ENCODE measurements around the gene EML3.
"Not testable (repeated sequence)": the region's sequence is repeated elsewhere in the genome, so short reads cannot be mapped to it uniquely, and the experiment has no call there.

EML3 gene

DNA sequence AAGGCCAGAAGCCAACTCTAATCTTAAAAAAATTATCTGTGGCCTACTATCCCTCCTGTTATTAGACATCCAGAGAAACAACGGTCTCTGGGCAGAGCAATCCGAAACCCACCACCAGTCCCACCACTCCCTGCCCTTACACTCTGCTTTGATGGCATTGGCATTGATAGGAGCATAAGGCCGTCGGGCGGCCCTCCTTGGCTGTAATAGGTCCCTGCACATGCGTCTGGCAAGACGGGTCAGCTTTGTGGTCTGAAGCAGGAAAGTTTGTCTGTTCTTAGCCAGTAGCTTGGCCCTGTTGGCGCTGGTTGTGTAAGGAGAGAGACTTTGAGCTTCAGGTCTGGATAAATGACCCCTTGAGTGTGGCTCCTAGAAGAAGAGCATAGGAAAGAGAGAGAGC lies 17.5 kb downstream of the EML3 start:
- no peak overlapping the region for H3K27ac ChIP-seq
- DNase-seq (ENCODE audit: low read depth, low spot score) = no peak
- no peak overlapping the region for H3K9ac ChIP-seq (ENCODE audit: insufficient read length)
- no peaks in the 10 kb centered on the region for H3K9me3 ChIP-seq (ENCODE audit: low read depth, low read length)
- peaks cover 73% of the 10 kb centered on the region for H3K36me3 ChIP-seq (ENCODE audit: insufficient read depth, low read length)
- no peak overlapping the region for H3K4me3 ChIP-seq
- TF ChIP-seq FOXP2 (optimal IDR thresholded peaks at IDR 0.05; ENCODE audit: control extremely low read depth, extremely low read length, insufficient read depth) (no peak), EZH2 (IDR thresholded peaks at IDR 0.05) (no peak), POLR2AphosphoS5 (IDR thresholded peaks at IDR 0.05; ENCODE audit: borderline replicate concordance, low read depth, low read length) (no peak)

DNA sequence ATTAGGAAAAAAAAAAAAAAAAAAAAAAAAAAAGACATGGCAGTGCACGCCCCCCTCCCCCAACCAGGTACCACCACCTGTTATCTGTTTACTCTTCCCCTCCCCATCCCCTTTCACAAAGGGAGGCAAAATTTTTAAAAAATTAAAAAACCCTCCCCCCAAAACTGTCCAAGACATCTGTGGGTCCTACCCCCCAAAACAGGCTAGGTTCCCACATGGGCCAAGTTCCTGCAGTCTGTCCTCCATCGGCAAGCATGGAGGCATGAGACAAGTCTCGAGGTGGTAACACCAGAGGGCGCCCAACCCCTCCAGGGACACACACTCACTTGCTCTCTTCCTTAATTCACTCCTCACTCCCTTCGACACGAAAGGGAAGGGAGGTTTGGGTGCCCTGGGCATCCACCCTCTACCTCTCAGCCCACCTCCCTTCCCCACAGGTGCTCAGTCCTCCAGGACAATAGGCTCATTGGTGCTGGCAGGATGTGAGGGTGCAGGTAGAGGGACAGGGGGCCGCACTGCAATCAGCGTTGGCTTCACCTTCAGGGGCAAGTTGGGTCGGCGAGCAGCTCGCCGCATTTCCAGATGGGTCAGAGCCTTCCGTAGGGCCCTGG lies 19.0 kb downstream of the EML3 start:
- H3K36me3 ChIP-seq (ENCODE audit: insufficient read depth, low read length) = peaks cover 63% of the 10 kb centered on the region
- no peak overlapping the region for H3K4me3 ChIP-seq
- no peak for DNase-seq (ENCODE audit: low read depth, low spot score)
- no peak for TF ChIP-seq FOXP2 (optimal IDR thresholded peaks at IDR 0.05; ENCODE audit: control extremely low read depth, extremely low read length, insufficient read depth)
- no peak for TF ChIP-seq EZH2 (IDR thresholded peaks at IDR 0.05)
- no peak for TF ChIP-seq POLR2AphosphoS5 (IDR thresholded peaks at IDR 0.05; ENCODE audit: borderline replicate concordance, low read depth, low read length)
- no peaks in the 10 kb centered on the region for H3K9me3 ChIP-seq (ENCODE audit: low read depth, low read length)
- H3K27ac ChIP-seq = no peak overlapping the region
- H3K9ac ChIP-seq (ENCODE audit: insufficient read length) = no peak overlapping the region

DNA sequence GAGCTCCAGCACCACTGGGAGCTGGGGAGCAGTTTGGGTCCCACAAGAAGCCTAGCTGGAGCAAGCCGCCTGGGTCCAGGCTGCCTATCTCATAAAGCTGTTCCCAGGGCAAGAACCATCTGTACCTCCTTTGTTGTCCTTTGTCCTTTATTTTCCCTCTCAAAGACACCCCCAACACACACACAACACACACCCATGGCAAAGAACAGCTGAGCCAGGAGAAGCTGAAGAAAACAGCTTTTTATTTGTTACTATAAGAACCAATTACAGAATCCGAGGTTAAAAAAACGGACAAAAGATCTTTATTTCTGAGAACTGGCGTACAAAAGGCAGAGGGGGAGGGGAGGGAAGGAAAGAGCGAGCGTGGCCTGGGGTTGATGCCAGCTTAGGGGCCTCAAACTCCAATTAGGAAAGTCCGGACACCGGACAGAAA lies 19.6 kb downstream of the EML3 start:
- no peak for DNase-seq (ENCODE audit: low read depth, low spot score)
- Histone ChIP-seq H3K4me3 (no peak overlapping the region), H3K9me3 (ENCODE audit: low read depth, low read length) (no peaks in the 10 kb centered on the region), H3K36me3 (ENCODE audit: insufficient read depth, low read length) (peaks cover 61% of the 10 kb centered on the region), H3K27ac (0 out of 2 replicates have a peak overlapping the region, but pooled peaks have one; percentile 77), H3K9ac (ENCODE audit: insufficient read length) (no peak overlapping the region)
- TF ChIP-seq POLR2AphosphoS5 (IDR thresholded peaks at IDR 0.05; ENCODE audit: borderline replicate concordance, low read depth, low read length) (no peak), EZH2 (IDR thresholded peaks at IDR 0.05) (no peak), FOXP2 (optimal IDR thresholded peaks at IDR 0.05; ENCODE audit: control extremely low read depth, extremely low read length, insufficient read depth) (no peak)

DNA sequence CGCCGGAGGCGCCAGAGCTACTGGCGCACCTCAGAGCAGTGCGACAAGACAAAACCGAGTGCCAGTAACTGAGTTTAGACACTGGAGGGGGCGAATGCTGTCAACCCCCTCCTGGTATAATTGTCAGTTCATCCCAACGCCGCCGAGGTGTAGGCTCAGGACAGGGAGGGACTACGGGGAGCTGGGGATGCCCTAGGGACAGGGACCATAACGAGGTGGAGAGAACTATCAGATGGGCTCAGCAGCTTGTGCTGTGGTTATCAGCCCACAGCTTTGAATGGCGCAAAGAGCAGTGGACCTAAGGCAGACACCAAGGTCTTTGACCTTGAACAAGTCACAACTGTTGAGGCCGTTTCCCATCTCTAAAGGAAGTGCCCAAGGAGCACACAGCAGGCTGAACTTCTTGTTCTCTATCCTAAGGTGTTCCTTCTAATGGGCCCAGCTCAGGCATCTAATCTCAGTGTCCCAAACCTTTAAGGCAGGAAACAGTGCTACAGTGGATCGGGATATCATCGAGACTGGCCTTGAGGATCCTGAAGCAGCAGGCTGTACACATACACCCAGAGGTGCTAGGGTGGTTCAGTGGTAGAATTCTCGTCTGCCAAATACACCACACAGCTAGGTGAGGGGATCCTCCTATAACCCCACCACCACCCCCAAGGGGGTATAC lies 20.3 kb downstream of the EML3 start:
- H3K9ac ChIP-seq (ENCODE audit: insufficient read length) = peak overlapping the region; percentile 76
- peak overlapping the region; percentile 90 for H3K4me3 ChIP-seq
- no peaks in the 10 kb centered on the region for H3K9me3 ChIP-seq (ENCODE audit: low read depth, low read length)
- H3K36me3 ChIP-seq (ENCODE audit: insufficient read depth, low read length) = peaks cover 61% of the 10 kb centered on the region
- DNase-seq (ENCODE audit: low read depth, low spot score) = no peak
- no peak for TF ChIP-seq FOXP2 (optimal IDR thresholded peaks at IDR 0.05; ENCODE audit: control extremely low read depth, extremely low read length, insufficient read depth)
- no peak for TF ChIP-seq EZH2 (IDR thresholded peaks at IDR 0.05)
- no peak for TF ChIP-seq POLR2AphosphoS5 (IDR thresholded peaks at IDR 0.05; ENCODE audit: borderline replicate concordance, low read depth, low read length)
- peak overlapping the region; percentile 77 for H3K27ac ChIP-seq

DNA sequence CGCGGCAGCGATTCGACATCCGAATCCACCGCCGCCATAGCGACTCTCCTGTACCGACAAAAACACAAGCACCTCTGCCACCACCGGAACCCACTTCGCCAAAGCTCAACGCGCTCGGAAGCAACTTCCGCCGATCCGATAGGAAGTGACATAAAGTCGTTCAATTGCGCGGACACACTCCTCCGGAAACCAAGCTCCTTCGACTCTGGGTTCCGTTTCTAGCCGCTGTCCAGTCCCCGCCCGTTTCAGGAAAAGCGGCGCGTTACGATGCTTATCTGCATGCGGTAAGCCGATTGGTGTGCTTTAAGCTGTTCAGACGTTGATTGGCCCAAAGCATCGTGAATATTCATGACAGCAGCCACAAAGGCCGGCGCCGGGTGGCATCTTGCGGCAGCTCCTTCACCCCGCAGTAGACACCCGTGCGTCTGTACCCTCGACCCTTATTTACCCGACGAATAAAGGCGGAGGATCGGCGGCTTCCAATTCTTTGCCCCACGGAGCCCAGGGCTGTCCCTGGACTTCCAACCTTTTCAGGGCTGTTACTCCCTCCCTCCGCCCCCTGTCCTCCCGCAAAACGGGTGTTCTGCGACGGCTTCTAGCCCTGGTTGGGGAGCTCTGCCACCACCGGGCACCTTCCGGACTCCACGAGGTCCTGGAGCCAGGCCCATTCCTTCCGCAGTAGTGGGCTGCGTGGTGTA lies 21.0 kb downstream of the EML3 start, which contains the start of gene TUT1:
Gene TUT1, minus strand, starts transcription at position 76 of the 698 bp plus-strand sequence. Its CDS starts 38 bp downstream, at position 38.
- Histone ChIP-seq H3K36me3 (ENCODE audit: insufficient read depth, low read length) (peaks cover 55% of the 10 kb centered on the region), H3K4me3 (peak within 1 kb of the TSS; percentile 90), H3K9me3 (ENCODE audit: low read depth, low read length) (no peaks in the 10 kb centered on the region), H3K27ac (peak within 1 kb of the TSS; percentile 89), H3K9ac (ENCODE audit: insufficient read length) (peak within 1 kb of the TSS; percentile 94)
- peak; percentile 77 for TF ChIP-seq FOXP2 (optimal IDR thresholded peaks at IDR 0.05; ENCODE audit: control extremely low read depth, extremely low read length, insufficient read depth)
- peak; percentile 98 for TF ChIP-seq POLR2AphosphoS5 (IDR thresholded peaks at IDR 0.05; ENCODE audit: borderline replicate concordance, low read depth, low read length)
- TF ChIP-seq EZH2 (IDR thresholded peaks at IDR 0.05) = no peak
- DNase-seq (ENCODE audit: low read depth, low spot score) = peak; percentile 98

DNA sequence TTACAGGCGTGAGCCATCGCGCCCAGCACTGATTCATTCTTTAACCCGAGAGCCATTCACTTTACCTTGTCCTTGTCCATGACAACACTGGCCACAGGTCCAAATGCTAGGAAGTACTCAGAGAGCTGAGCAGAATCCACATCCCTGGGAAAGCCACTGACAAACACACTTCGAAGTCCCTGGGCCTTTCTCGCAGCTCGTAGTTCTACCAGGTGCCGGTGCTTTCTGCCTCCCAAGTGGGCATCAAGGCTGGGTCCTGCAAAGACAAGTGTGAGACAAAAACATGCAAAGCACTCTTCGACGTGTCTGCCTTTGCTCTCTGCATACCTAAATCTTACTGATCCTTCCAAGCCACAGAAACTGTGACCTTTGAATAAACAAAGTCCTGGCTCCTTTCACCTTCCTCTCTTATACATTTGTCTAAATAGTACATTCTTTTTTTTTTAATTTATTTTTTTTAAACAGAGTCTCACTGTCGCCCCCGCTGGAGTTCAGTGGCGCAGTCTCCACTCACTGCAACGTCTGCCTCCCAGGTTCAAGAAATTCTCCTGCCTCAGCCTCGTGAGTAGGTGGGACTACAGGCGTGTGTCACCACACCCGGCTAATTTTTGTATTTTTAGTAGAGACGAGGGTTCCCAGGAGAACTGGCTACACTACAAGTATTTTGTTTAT lies 23.5 kb downstream of the EML3 start:
- no peak overlapping the region for H3K4me3 ChIP-seq
- no peak overlapping the region for H3K9ac ChIP-seq (ENCODE audit: insufficient read length)
- no peak overlapping the region for H3K27ac ChIP-seq
- no peak for DNase-seq (ENCODE audit: low read depth, low spot score)
- no peaks in the 10 kb centered on the region for H3K9me3 ChIP-seq (ENCODE audit: low read depth, low read length)
- no peak for TF ChIP-seq FOXP2 (optimal IDR thresholded peaks at IDR 0.05; ENCODE audit: control extremely low read depth, extremely low read length, insufficient read depth)
- no peak for TF ChIP-seq POLR2AphosphoS5 (IDR thresholded peaks at IDR 0.05; ENCODE audit: borderline replicate concordance, low read depth, low read length)
- TF ChIP-seq EZH2 (IDR thresholded peaks at IDR 0.05) = no peak
- H3K36me3 ChIP-seq (ENCODE audit: insufficient read depth, low read length) = peaks cover 43% of the 10 kb centered on the region

DNA sequence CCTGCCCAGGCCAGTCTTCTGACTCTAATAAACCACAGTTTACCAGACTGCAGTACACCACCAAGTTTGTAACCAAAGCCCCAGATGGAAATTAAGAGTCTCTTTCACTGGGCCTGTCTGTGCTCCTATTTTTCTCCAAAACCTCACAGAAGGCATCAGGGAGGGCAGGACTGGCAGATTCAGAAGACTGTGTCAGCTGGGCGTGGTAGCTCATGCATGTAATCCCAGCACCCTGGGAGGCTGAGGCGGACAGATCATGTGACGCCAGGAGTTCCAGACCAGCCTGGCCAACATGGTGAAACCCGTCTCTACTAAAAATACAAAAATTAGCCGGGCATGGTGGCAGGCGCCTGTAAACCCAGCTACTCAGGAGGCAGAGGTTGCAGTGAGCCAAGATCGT lies 27.2 kb downstream of the EML3 start:
- not testable (repeated sequence) for H3K9me3 ChIP-seq (ENCODE audit: low read depth, low read length); H3K27ac ChIP-seq; H3K4me3 ChIP-seq; DNase-seq (ENCODE audit: low read depth, low spot score); H3K9ac ChIP-seq (ENCODE audit: insufficient read length)
- H3K36me3 ChIP-seq (ENCODE audit: insufficient read depth, low read length) = peaks cover 45% of the 10 kb centered on the region

DNA sequence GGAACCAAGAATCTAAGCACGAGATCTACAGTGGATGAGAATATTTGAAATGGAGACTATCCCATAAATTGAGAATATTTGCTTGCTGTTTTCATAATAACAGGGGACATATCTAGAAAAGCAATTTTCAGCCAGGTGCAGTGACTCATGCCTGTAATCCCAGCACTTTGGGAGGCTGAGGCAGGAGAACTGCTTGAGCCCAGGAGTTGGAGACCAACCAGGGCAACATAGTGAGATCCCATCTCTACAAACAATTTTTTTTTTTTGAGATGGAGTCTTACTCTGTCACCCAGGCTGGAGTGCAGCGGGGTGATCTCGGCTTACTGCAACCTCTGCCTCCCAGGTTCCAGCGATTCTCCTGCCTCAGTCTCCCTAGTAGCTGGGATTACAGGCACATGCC lies 30.8 kb downstream of the EML3 start:
- peaks cover 51% of the 10 kb centered on the region for H3K36me3 ChIP-seq (ENCODE audit: insufficient read depth, low read length)
- not testable (repeated sequence) for H3K27ac ChIP-seq; H3K9ac ChIP-seq (ENCODE audit: insufficient read length); DNase-seq (ENCODE audit: low read depth, low spot score); H3K9me3 ChIP-seq (ENCODE audit: low read depth, low read length); H3K4me3 ChIP-seq
